H1 (cell line): ENCODE measurements around the gene SLC39A11.

Source experiments
- CEBPB ChIP-seq: IDR thresholded peaks from 2 replicates; pipeline ENCODE4 v1.6.1; 2012; ENCODE audit warnings: low read depth, low read length
- CHD2 ChIP-seq: IDR thresholded peaks from 2 replicates; pipeline ENCODE4 v1.6.1; 2012; ENCODE audit warnings: low read length, improper control_type of control experiment
- CTCF ChIP-seq, 3 experiments: IDR thresholded peaks; 1 replicate in 2 of 3; 2 replicates in 1 of 3; pipeline versions ENCODE4 v1.5.1 to v1.6.1; 2011; ENCODE audit warnings: low read length in 3 of 3, mild to moderate bottlenecking in 3 of 3, inconsistent platforms in 2 of 3, low read depth in 1 of 3, moderate library complexity in 1 of 3; ENCODE audit not compliant: insufficient read depth in 1 of 3; ENCODE audit errors: control extremely low read depth in 1 of 3
- EZH2 ChIP-seq: fragments of 200-600 bp; sonication (generic); IDR thresholded peaks from 2 replicates; pipeline ENCODE4 v1.7.1; 2012; ENCODE audit warnings: low read depth, mild to moderate bottlenecking, moderate library complexity, low read length, inconsistent platforms; ENCODE audit not compliant: severe bottlenecking
- GABPA ChIP-seq: IDR thresholded peaks from 2 replicates; pipeline ENCODE4 v1.6.1; 2011; ENCODE audit warnings: mild to moderate bottlenecking, low read length, moderate library complexity, borderline replicate concordance; ENCODE audit not compliant: insufficient read depth
- RFX5 ChIP-seq: IDR thresholded peaks from 2 replicates; pipeline ENCODE4 v1.6.1; 2011; ENCODE audit warnings: low read depth, low read length, improper control_type of control experiment, borderline replicate concordance
- RNF2 ChIP-seq: fragments of 200-900, 300-1000 bp; sonication (generic); IDR thresholded peaks from 2 replicates; pipeline ENCODE4 v1.7.1; 2016; ENCODE audit warnings: borderline replicate concordance, low read depth, mild to moderate bottlenecking, antibody characterized with exemption, low read length; ENCODE audit not compliant: poor library complexity, severe bottlenecking; ENCODE audit errors: missing control alignments
- SIRT6 ChIP-seq: IDR thresholded peaks from one replicate; pipeline ENCODE4 v1.7.1; 2012; ENCODE audit warnings: low read length, inconsistent platforms
- SRF ChIP-seq: IDR thresholded peaks from 2 replicates; pipeline ENCODE4 v1.6.1; 2011; ENCODE audit warnings: mild to moderate bottlenecking, low read depth, low read length, moderate library complexity
- ZNF274 ChIP-seq: IDR thresholded peaks from 2 replicates; pipeline ENCODE4 v1.7.0; 2012; ENCODE audit warnings: low read length, borderline replicate concordance; ENCODE audit errors: extremely low read depth

DNA sequence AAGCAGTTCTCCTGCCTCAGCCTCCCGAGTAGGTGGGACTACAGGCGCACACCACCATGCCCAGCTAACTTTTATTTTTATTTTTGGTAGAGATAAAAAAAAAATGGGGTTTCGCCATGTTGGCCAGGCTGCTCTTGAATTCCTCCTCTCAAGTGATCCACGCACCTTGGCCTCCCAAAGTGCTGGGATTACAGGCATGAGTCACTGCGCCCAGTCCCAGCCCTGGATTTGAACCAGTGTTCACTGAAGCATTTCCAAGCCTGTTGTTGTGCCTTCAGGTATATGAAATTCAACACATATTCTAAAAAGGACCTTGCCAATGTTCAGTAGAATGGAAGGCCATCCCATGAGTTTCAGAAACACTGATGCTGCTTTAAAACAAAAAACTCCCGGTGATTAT is 165.3 kb downstream of the SLC39A11 start:
- TF ChIP-seq GABPA (no peak), SIRT6 (no peak), CTCF (IDR thresholded peaks at IDR 0.05; ENCODE audit: control extremely low read depth in 1 of 3, insufficient read depth in 1 of 3, low read depth in 1 of 3, low read length in 3 of 3) (no peak), ZNF274 (no peak), SRF (no peak), CHD2 (no peak), CEBPB (no peak), RNF2 (no peak), EZH2 (no peak), RFX5 (no peak)
